ENCODE data around the gene ENTHD1.

ENTHD1 gene

DNA sequence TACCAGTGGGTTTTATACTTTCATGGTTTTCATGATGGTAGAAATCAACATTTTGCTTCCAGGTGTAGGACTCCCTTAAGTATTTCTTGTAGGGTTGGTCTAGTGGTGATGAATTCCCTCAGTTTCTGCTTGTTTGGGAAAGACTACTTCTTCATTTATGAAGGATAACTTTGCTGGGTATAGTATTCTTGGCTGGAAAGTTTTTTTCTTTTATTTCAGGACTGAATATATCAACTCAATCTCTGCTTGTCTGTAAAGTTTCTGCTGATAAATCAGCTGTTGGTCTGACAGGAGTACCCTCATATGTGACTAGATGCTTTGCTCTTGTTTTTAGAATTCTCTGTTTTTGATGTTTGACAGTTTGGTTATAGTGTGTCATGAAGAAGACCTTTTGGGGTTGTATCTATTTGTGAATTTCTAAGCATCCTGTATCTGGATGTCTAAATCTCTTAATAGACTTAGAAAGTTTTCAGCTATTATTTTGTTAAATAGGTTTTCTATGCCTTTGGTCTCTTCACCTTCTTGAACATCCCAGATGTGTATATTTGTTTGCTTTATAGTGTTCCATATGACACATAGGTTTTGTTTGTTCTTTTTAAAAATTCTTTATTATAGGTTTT, 95.9 kb downstream of the ENTHD1 start:
- Histone ChIP-seq H4K20me1 (ENCODE audit: low read depth, low read length) (no peaks in the 10 kb centered on the region), H3K9me3 (ENCODE audit: insufficient read depth, low read length) (peaks cover 15% of the 10 kb centered on the region; the same call in 1 of the 2 replicates), H3K9me2 (replicated peaks; ENCODE audit: insufficient read depth, low read length) (no peaks in the 10 kb centered on the region), H3K4me2 (ENCODE audit: low read depth, low read length, poor library complexity, severe bottlenecking) (no peak overlapping the region), H3K9ac (ENCODE audit: low read length) (no peak overlapping the region), H3K27ac (ENCODE audit: low read depth, low read length) (no peak overlapping the region), H3F3A (ENCODE audit: insufficient read depth) (no peaks in the 10 kb centered on the region), H2AFZ (ENCODE audit: low read depth, low read length, severe bottlenecking) (no peak overlapping the region), H3K79me2 (ENCODE audit: insufficient read depth, low read length) (no peaks in the 10 kb centered on the region), H3K27me3 (ENCODE audit: low read length) (no peaks in the 10 kb centered on the region), H3K36me3 (ENCODE audit: low read length) (no peaks in the 10 kb centered on the region), H3K4me3 (ENCODE audit: insufficient read depth, low read length, poor library complexity, severe bottlenecking) (no peak overlapping the region)
- no peak for TF ChIP-seq EZH2phosphoT487 (conservative IDR thresholded peaks at IDR 0.05; ENCODE audit: low read length)
- TF ChIP-seq, protein P1, sequence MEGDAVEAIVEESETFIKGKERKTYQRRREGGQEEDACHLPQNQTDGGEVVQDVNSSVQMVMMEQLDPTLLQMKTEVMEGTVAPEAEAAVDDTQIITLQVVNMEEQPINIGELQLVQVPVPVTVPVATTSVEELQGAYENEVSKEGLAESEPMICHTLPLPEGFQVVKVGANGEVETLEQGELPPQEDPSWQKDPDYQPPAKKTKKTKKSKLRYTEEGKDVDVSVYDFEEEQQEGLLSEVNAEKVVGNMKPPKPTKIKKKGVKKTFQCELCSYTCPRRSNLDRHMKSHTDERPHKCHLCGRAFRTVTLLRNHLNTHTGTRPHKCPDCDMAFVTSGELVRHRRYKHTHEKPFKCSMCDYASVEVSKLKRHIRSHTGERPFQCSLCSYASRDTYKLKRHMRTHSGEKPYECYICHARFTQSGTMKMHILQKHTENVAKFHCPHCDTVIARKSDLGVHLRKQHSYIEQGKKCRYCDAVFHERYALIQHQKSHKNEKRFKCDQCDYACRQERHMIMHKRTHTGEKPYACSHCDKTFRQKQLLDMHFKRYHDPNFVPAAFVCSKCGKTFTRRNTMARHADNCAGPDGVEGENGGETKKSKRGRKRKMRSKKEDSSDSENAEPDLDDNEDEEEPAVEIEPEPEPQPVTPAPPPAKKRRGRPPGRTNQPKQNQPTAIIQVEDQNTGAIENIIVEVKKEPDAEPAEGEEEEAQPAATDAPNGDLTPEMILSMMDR (IDR thresholded peaks at IDR 0.05; ENCODE audit: insufficient read depth, low read length, poor library complexity, severe bottlenecking): no peak

DNA sequence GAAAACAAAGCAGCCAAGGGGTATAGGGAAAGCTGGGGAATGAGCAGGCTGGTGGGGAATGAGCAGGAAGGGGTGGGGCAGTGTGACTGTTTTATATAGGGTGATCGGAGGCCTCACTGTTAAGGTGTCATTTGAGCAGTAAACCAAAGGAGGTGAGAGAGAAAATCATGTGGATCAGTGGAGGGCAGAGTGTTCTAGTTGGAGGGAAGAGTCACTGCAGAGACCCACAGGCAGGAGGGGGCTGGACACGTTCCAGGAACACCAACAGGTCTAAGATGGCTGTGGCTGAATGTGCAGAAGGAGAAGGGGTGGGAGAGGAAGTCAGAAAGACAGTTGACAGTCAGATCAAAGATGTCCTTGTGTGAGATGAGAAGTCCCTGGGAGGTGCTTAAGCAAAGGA, 103.8 kb downstream of the ENTHD1 start:
- no peaks in the 10 kb centered on the region for H3F3A ChIP-seq (ENCODE audit: insufficient read depth)

DNA sequence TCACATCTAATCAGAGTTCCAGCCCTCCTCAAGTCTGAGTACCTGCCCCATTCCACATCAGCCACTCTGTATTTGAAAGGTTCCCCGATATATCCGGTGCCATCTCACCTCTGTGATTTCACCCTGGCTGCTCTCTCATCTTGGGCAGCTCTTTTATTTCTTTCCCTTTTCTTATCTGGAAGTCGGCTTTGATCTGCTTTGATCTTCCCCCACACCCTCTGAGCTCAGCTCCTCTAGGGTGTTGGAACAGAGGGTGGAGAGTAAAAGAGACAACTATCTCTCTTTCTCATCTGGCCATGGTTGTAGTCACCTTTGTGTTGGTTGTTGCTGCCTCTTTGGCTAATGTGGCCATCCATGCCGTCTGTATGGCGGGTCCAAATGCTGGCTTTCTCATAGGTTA, 108.3 kb downstream of the ENTHD1 start:
- TF ChIP-seq, protein P1 (IDR thresholded peaks at IDR 0.05; ENCODE audit: insufficient read depth, low read length, poor library complexity, severe bottlenecking): no peak
- no peak for TF ChIP-seq EZH2phosphoT487 (conservative IDR thresholded peaks at IDR 0.05; ENCODE audit: low read length)
- no peak overlapping the region for H3K4me3 ChIP-seq (ENCODE audit: insufficient read depth, low read length, poor library complexity, severe bottlenecking)

More for the DNA sequence above, 103.8 kb downstream of the ENTHD1 start:
- H3K9me3 ChIP-seq (ENCODE audit: insufficient read depth, low read length): no peaks in the 10 kb centered on the region
- H2AFZ ChIP-seq (ENCODE audit: low read depth, low read length, severe bottlenecking): no peak overlapping the region
- TF ChIP-seq, protein P1 (IDR thresholded peaks at IDR 0.05; ENCODE audit: insufficient read depth, low read length, poor library complexity, severe bottlenecking): no peak
- TF ChIP-seq EZH2phosphoT487 (conservative IDR thresholded peaks at IDR 0.05; ENCODE audit: low read length): no peak
- H3K4me3 ChIP-seq (ENCODE audit: insufficient read depth, low read length, poor library complexity, severe bottlenecking): no peak overlapping the region
- H3K27ac ChIP-seq (ENCODE audit: low read depth, low read length): no peak overlapping the region
- no peak overlapping the region for H3K9ac ChIP-seq (ENCODE audit: low read length)
- no peaks in the 10 kb centered on the region for H3K36me3 ChIP-seq (ENCODE audit: low read length)
- no peaks in the 10 kb centered on the region for H3K9me2 ChIP-seq (replicated peaks; ENCODE audit: insufficient read depth, low read length)
- no peaks in the 10 kb centered on the region for H3K27me3 ChIP-seq (ENCODE audit: low read length)
- H3K79me2 ChIP-seq (ENCODE audit: insufficient read depth, low read length): no peaks in the 10 kb centered on the region
- H4K20me1 ChIP-seq (ENCODE audit: low read depth, low read length): no peaks in the 10 kb centered on the region
- no peak overlapping the region for H3K4me2 ChIP-seq (ENCODE audit: low read depth, low read length, poor library complexity, severe bottlenecking)

More for the DNA sequence above, 108.3 kb downstream of the ENTHD1 start:
- no peaks in the 10 kb centered on the region for H3F3A ChIP-seq (ENCODE audit: insufficient read depth)
- no peak overlapping the region for H3K9ac ChIP-seq (ENCODE audit: low read length)
- H3K9me2 ChIP-seq (replicated peaks; ENCODE audit: insufficient read depth, low read length): no peaks in the 10 kb centered on the region; the same call in 1 of the 2 replicates
- H3K9me3 ChIP-seq (ENCODE audit: insufficient read depth, low read length): no peaks in the 10 kb centered on the region
- H3K4me2 ChIP-seq (ENCODE audit: low read depth, low read length, poor library complexity, severe bottlenecking): no peak overlapping the region
- no peaks in the 10 kb centered on the region for H3K36me3 ChIP-seq (ENCODE audit: low read length)
- H4K20me1 ChIP-seq (ENCODE audit: low read depth, low read length): no peaks in the 10 kb centered on the region
- no peaks in the 10 kb centered on the region for H3K27me3 ChIP-seq (ENCODE audit: low read length)
- H2AFZ ChIP-seq (ENCODE audit: low read depth, low read length, severe bottlenecking): no peak overlapping the region
- no peak overlapping the region for H3K27ac ChIP-seq (ENCODE audit: low read depth, low read length)
- no peaks in the 10 kb centered on the region for H3K79me2 ChIP-seq (ENCODE audit: insufficient read depth, low read length)

Measured in SU-DHL-6 (cell line).